Measurements from ENCODE around the gene ADK. TPM values are rescaled to one million over a fixed set of nuclear protein-coding genes. Genes with fewer than 3 reads are reported as not detected.

ADK gene
- total and polyA plus RNA-seq, 2 of the 4 experiments (the other 2 are of a cell fraction), result 30.6 to 40.9 TPM

- Histone ChIP-seq H3K4ac (ENCODE audit: low read depth, low read length) (no peak overlapping the region), H3K18ac (ENCODE audit: low read depth, low read length) (no peak overlapping the region), H2AFZ (replicated peaks; ENCODE audit: low read length, poor library complexity) (no peak overlapping the region), H3K27ac (ENCODE audit: insufficient read depth, low read length) (no peak overlapping the region), H3K4me1 (ENCODE audit: control insufficient read depth, insufficient read depth, low read length) (no peaks in the 10 kb centered on the region), H4K5ac (ENCODE audit: low read depth, low read length) (no peak overlapping the region), H3K4me2 (ENCODE audit: low read depth, low read length) (no peak overlapping the region), H2BK120ac (ENCODE audit: low read depth, low read length) (no peak overlapping the region), H3K4me3 (ENCODE audit: insufficient read depth, low read depth, low read length) (no peak overlapping the region), H4K91ac (ENCODE audit: insufficient read depth, low read depth, low read length) (no peak overlapping the region), H3K14ac (replicated peaks; ENCODE audit: low read depth, low read length) (no peak overlapping the region), H3K27me3 (ENCODE audit: control insufficient read depth, insufficient read depth, low read length) (no peaks in the 10 kb centered on the region), H2BK15ac (ENCODE audit: low read depth, low read length) (no peak overlapping the region), H3K56ac (ENCODE audit: extremely low read depth, insufficient read depth, low read length) (no peak overlapping the region), H3K36me3 (ENCODE audit: control insufficient read depth, insufficient read depth, low read length) (no peaks in the 10 kb centered on the region), H4K20me1 (ENCODE audit: insufficient read depth, low read length) (no peaks in the 10 kb centered on the region), H2BK5ac (ENCODE audit: low read depth, low read length, poor library complexity, severe bottlenecking) (no peak overlapping the region), H4K8ac (ENCODE audit: low read depth in 2 of 2, low read length in 2 of 2) (no peak overlapping the region), H3K23ac (ENCODE audit: low read depth, low read length) (no peak overlapping the region), H3K79me1 (ENCODE audit: low read depth in 1 of 2, low read length in 2 of 2) (0 out of 4 replicates have a peak, but pooled peaks cover 0 to 3% of the 10 kb centered on the region in 2 experiments), H2BK20ac (ENCODE audit: low read depth, low read length) (no peak overlapping the region), H3K9me1 (ENCODE audit: insufficient read depth, low read length) (no peaks in the 10 kb centered on the region), H2AK5ac (ENCODE audit: low read depth, low read length) (no peak overlapping the region), H3K9me3 (ENCODE audit: control insufficient read depth, insufficient read depth, low read length) (peaks cover 3% of the 10 kb centered on the region; the same call in 1 of the 2 replicates), H2AK9ac (replicated peaks; ENCODE audit: low read depth, low read length, poor library complexity) (no peak overlapping the region), H3K9ac (ENCODE audit: low read depth, low read length) (no peak overlapping the region)
- intact Hi-C loops (cut with micrococcal nuclease) (no loop called here), dilution Hi-C loops (cut with HindIII; ENCODE audit: low sequenced_read_pairs, unreplicated experiment) (no loop called here), in situ Hi-C loops (cut with MboI; ENCODE audit: low sequenced_read_pairs) (no loop called here)
- ChIA-PET POLR2A (ENCODE audit: unreplicated experiment) (no interaction called here), CTCF (no interaction called here)
- ATAC-seq (ENCODE audit: low read depth) (no peak), DNase-seq (no peak)
- TF ChIP-seq RAD21 (IDR thresholded peaks at IDR 0.05; ENCODE audit: low read length) (no peak), USF2 (IDR thresholded peaks at IDR 0.05; ENCODE audit: low read depth, low read length) (no peak), RFX5 (IDR thresholded peaks at IDR 0.05; ENCODE audit: low read depth, low read length) (no peak)
- no TSS peak for BruUV-seq (replicated peaks)
- WGBS, 2 experiments (ENCODE audit: extremely low coverage in 2 of 2, insufficient read length in 1 of 2), result no CpG with 5 or more reads among the region's 1 CpG
Measured at GRCh38 chr10:74480778-74481177, 329.8 kb downstream of the ADK start.

All from IMR-90 (cell line).